Kidney (tissue), 14 donors: ENCODE results near the gene ANKUB1. TPM values are rescaled to one million over a fixed set of nuclear protein-coding genes. Genes with fewer than 3 reads are reported as not detected.

Experiments
- DNase-seq, 5 donors: peaks; one replicate each; pipeline ENCODE4 v3.0.0-alpha.2; 2013 to 2020
- FAIRE-seq: peaks from 2 replicates; lab custom pipeline; 2012; peaks lifted over from hg19 to GRCh38; lab: Jason Lieb, UNC
- H3K27ac ChIP-seq, 2 donors: one replicate each; pipeline ENCODE4 v1.7.0; 2013; ENCODE audit warnings: low read depth in 2 of 2, low read length in 2 of 2, inconsistent platforms in 1 of 2
- H3K27me3 ChIP-seq: one replicate; pipeline ENCODE4 v1.7.1; 2013; ENCODE audit warnings: low read length, inconsistent platforms; ENCODE audit not compliant: control insufficient read depth, insufficient read depth
- H3K36me3 ChIP-seq, 3 donors: one replicate each; pipeline versions ENCODE4 v1.7.0 to v1.7.1; 2013; ENCODE audit warnings: low read length in 3 of 3, control low read depth in 1 of 3, inconsistent platforms in 1 of 3; ENCODE audit not compliant: insufficient read depth in 3 of 3, control insufficient read depth in 2 of 3
- H3K4me1 ChIP-seq, 3 donors: one replicate each; pipeline versions ENCODE4 v1.7.0 to v1.7.1; 2013; ENCODE audit warnings: low read length in 3 of 3, inconsistent platforms in 1 of 3, low read depth in 1 of 3; ENCODE audit not compliant: control insufficient read depth in 2 of 3, insufficient read depth in 2 of 3
- H3K4me3 ChIP-seq, 3 donors: one replicate each; pipeline versions ENCODE4 v1.7.0 to v1.8.1; 2013; ENCODE audit warnings: low read length in 3 of 3, control low read depth in 1 of 3, inconsistent platforms in 1 of 3
- H3K9ac ChIP-seq, 3 donors: one replicate each; pipeline versions ENCODE4 v1.7.0 to v1.7.1; 2013; ENCODE audit warnings: low read length in 3 of 3, control low read depth in 1 of 3, inconsistent platforms in 1 of 3
- H3K9me3 ChIP-seq, 3 donors: one replicate each; pipeline versions ENCODE4 v1.7.0 to v1.7.1; 2013; ENCODE audit warnings: low read length in 3 of 3, control low read depth in 1 of 3, inconsistent platforms in 1 of 3; ENCODE audit not compliant: control insufficient read depth in 2 of 3, insufficient read depth in 1 of 3
- intact Hi-C: fragments of 100-400 bp; cut with DNase I; formaldehyde crosslinking; loops from one replicate; pipeline ENCODE4 v1.11.1; 2022
- polyA plus RNA-seq: library from polyadenylated mRNA; stranded (reverse); fragments of 350-450 nt; fragmentation: Illumina TruSeq; extraction: RNeasy Lipid Tissue Mini Kit (QIAGEN cat#74804); gene quantifications from one replicate; pipeline ENCODE4 v1.2.3, GENCODE V29; 2014; ENCODE audit warnings: low read depth, low replicate concordance; ENCODE audit not compliant: insufficient read depth
- total RNA-seq: library from RNA; stranded (reverse); fragmentation: NEBNext Ultra II Directional; extraction: Animal tissue kit (Norgen Biotek cat#: 25700); gene quantifications from one replicate; pipeline ENCODE4 v1.2.1, GENCODE V29; 2021
- TF ChIP-seq, protein P1 (sequence below): IDR thresholded peaks from 3 replicates; pipeline ENCODE4 v1.5.1; 2012; ENCODE audit warnings: mild to moderate bottlenecking, moderate library complexity, borderline replicate concordance; ENCODE audit not compliant: insufficient read depth; ENCODE audit errors: extremely low read depth
- donor health status: control.
- donor health status: control.
- donor health status: control.
- donor health status: control.
- donor health status: control.
- donor health status: DM: yes; HTN: yes; CAD: no.
- donor health status: Normal renal cell carcinoma (clear cell type).

ANKUB1 gene
- total and polyA plus RNA-seq, 2 donors from 2014 or later = not detected

DNA sequence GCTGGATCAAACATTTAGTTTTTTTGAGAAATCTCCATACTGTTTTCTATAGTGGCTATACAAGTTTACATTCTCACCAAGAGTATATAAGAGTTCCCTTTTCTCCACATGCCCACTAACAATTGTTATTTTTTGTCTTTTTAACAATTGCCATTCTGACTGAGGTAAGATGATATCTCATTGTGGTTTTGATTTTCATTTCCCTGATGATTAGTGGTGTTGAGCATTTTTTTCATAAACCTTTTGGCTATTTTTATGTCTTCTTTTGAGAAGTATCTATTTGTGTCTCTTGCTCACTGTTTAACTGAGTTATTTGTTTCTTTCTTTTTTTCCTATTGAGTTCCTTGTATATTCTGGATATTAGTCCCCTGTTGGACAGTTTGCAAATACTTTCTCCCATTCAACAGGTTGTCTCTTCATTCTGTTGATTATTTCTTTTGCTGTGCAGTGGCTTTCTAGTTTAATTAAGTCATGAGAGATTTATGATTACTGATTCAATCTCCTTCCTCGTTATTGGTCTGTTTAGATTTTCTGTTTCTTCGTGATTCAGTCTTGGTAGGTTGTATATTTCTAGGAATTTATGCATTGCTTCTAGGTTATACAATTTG lies 13.9 kb upstream of the ANKUB1 start:
- Histone ChIP-seq H3K27ac (no peak overlapping the region), H3K4me3 (no peak overlapping the region), H3K4me1 (no peaks in the 10 kb centered on the region), H3K27me3 (no peaks in the 10 kb centered on the region), H3K9ac (no peak overlapping the region), H3K36me3 (no peaks in the 10 kb centered on the region), H3K9me3 (no peaks in the 10 kb centered on the region)
- intact Hi-C loops = no loop called here
- TF ChIP-seq, protein P1, sequence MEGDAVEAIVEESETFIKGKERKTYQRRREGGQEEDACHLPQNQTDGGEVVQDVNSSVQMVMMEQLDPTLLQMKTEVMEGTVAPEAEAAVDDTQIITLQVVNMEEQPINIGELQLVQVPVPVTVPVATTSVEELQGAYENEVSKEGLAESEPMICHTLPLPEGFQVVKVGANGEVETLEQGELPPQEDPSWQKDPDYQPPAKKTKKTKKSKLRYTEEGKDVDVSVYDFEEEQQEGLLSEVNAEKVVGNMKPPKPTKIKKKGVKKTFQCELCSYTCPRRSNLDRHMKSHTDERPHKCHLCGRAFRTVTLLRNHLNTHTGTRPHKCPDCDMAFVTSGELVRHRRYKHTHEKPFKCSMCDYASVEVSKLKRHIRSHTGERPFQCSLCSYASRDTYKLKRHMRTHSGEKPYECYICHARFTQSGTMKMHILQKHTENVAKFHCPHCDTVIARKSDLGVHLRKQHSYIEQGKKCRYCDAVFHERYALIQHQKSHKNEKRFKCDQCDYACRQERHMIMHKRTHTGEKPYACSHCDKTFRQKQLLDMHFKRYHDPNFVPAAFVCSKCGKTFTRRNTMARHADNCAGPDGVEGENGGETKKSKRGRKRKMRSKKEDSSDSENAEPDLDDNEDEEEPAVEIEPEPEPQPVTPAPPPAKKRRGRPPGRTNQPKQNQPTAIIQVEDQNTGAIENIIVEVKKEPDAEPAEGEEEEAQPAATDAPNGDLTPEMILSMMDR = no peak
- FAIRE-seq = no peak
- no peak for DNase-seq

DNA sequence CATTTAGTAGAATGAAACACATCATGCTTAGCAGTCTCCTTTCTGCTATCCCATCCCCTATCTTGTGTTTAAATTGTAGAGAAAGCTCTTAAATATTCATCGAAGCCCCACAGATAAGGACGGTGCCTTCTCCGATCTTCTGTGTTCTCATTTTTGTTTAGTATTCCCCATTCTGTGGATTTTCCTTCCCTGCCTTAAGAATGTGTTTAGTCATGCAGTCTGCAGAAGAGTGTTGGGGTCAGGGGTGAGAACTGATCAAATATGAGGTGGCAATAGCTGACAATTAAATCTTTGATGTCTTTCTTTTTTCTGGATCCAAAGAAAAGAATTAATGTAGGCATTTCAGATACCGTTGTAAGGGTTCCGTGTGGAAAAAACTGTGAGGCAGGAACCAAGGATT lies 9.3 kb upstream of the ANKUB1 start:
- H3K9ac ChIP-seq = no peak overlapping the region
- no peaks in the 10 kb centered on the region for H3K36me3 ChIP-seq
- no peaks in the 10 kb centered on the region for H3K27me3 ChIP-seq
- FAIRE-seq (no peak), DNase-seq (no peak)
- no peak overlapping the region for H3K27ac ChIP-seq
- no peaks in the 10 kb centered on the region for H3K9me3 ChIP-seq
- H3K4me3 ChIP-seq = no peak overlapping the region
- intact Hi-C loops = no loop called here
- TF ChIP-seq, protein P1 = no peak
- H3K4me1 ChIP-seq = no peaks in the 10 kb centered on the region

DNA sequence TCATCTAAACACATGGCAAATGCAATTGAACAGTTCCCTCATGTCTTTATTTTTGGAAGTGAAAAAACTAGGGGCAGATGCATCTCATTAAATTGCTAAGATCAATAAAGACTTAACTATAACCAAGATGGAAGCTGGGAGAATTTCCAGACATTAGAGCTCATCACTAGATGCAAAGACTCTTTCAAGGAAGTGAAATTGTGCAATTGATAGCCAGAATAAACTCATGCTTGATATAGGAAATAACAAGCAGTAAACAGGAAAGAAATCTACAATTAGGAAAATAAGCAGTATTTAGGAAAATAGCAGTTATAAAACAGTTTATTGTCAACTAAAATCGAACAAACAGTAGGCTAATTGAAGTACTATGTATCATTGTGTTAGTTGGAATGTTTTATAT lies 8.8 kb upstream of the ANKUB1 start:
- H3K36me3 ChIP-seq = no peaks in the 10 kb centered on the region
- no peak overlapping the region for H3K9ac ChIP-seq
- no peaks in the 10 kb centered on the region for H3K9me3 ChIP-seq
- TF ChIP-seq, protein P1 = no peak
- intact Hi-C loops = no loop called here
- H3K4me3 ChIP-seq = no peak overlapping the region
- H3K27ac ChIP-seq = no peak overlapping the region
- FAIRE-seq = no peak
- H3K4me1 ChIP-seq = no peaks in the 10 kb centered on the region
- no peak for DNase-seq
- no peaks in the 10 kb centered on the region for H3K27me3 ChIP-seq

DNA sequence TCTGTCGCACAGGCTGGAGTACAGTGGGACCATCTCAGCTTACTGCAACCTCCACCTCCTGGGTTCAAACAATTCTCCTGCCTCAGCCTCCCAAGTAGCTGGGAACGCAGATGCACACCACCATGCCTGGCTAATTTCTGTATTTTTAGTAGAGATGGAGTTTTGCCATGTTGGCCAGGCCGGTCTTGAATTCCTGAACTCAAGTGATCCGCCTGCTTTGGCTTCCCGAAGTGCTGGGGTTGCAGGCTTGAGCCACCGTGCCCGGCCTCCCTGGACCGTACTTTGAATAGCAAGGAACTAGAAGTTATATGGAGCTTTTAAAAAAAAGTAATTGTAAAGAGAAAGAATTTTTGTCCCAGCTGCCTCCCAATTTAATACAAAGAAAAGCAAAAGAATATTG lies 8.3 kb upstream of the ANKUB1 start:
- TF ChIP-seq, protein P1 = no peak
- DNase-seq (peak in 1 of 5 donors; percentile 51), FAIRE-seq (no peak)
- Histone ChIP-seq H3K27me3 (no peaks in the 10 kb centered on the region), H3K4me3 (no peak overlapping the region), H3K9ac (no peak overlapping the region), H3K27ac (no peak overlapping the region), H3K4me1 (no peaks in the 10 kb centered on the region), H3K9me3 (no peaks in the 10 kb centered on the region), H3K36me3 (no peaks in the 10 kb centered on the region)
- intact Hi-C loops = no loop called here
